IPS DF 4.7 (cell line): ENCODE results near the gene KCNA5.

ENCODE experiments used
- DNase-seq: peaks from one replicate; pipeline ENCODE4 v3.0.0-alpha.2; 2013; ENCODE audit warnings: low spot score; ENCODE audit errors: extremely low read depth

KCNA5 gene

DNA sequence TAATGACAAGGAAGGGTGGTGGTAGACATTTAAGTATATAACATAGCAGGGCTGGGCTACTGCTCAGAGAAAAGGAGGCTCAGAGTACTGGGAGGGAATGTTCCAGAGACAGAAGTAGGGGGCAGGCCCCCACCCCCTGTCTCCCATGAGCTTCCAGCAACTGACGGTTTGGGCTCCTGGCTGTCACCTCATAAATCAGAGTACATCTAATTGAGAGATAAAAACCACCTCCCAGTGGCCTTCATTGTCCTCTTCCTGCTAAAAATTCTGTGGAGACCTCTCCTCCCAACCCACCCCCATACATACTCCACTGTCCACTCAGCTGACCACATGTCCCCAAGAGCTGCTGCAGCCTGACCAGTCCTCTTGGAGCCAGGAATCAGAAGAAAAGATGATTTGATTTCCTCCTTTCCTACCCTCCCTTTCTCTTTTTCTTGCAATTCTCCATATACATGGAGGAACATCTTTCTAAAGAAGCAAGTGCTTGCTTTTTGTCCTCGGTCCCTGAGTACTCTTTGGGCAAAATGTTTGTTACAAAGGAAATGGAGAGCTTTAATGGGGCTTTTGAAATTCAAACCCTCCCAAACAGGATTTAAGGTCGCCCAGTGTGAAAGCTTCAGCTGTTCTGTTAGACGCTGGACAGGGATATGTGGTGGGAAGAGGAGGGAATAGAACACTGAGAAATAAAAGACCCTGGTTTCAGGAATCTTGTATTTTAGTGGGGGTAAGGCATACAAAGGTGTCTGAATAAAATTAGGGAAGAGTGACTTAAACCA is 16.4 kb upstream of the KCNA5 start:
- no peak for DNase-seq

DNA sequence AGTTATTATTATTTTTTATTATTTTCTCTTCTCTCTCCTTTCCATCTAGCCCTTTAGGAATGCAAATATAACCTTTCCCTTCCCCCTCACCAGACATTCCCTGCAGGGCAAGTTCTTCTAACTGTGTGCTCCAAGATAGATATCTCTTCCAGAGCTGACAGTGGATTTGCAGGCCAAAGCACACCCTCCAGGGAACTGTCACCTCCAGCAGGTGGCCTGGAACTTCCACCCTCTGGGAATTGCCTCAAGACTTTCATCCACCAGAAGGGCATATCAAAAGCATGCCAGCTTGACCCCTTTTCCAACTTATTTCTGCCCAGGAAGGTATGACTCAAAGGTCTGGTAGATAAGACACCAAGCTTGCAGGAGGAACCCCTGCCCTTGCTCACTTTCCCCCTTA is 13.6 kb upstream of the KCNA5 start:
- no peak for DNase-seq

DNA sequence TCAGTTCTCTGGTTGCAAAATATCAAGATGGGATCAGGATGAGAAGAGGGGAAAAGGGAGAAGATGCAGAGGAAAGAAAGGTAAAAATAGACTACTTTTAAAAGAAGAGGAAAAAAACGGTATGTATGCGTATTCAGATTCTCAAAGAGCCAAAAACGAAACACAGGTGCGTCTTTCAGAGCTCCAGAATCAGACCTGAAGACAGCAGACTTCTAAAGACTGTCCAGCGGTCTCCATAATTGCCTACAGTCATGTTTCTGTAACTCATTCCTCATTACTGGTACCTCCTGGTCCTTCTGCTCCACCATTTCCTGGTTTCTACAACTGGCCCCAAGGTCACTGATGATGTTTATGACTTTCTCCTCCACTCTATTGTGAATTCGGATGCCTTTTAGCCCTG is 12.4 kb upstream of the KCNA5 start:
- no peak for DNase-seq

- no peak for DNase-seq
These were observed 11.7 kb upstream of the KCNA5 start for GRCh38 chr12:5031958-5032357.

DNA sequence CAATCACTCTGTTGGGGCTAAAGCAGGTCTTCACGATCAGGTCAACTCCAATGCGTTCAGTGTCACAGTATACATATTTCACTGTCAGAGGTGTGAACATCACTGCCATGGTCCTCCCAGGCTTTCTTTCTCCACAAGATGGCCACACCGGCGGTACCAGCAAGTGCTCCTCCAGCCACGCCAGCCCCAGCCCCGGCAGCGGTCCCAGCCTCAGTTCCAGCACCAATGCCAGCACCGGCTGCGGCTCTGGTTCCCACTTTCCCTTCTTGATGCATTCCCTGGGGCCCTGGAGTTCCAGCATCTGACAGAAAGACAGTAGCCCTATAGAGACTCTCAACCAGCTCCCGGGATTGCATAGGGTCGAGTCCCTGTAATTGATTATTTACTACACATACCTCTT is 10.9 kb upstream of the KCNA5 start:
- no peak for DNase-seq

DNA sequence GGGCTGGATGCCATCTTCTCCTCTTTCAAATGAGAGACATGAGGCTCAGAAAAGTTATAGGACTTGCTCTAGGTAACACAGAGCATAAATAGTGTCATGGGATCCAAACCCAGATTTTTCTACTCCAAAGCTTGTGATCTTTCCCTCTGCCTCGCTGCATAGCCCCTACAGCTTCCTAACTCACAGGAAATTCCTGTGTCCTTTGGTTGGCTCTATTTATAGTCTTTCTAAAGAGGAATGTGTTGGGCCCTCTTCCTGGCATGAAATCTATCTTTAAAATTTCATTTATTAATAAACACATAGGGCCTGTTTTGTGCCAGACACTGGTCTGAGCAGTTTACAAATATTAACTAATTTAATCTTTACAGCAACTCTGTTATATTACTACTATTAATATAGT is 9.8 kb upstream of the KCNA5 start:
- DNase-seq: no peak

GRCh38 chr12:5034603-5035002 is 9.1 kb upstream of the KCNA5 start:
- no peak for DNase-seq

DNA sequence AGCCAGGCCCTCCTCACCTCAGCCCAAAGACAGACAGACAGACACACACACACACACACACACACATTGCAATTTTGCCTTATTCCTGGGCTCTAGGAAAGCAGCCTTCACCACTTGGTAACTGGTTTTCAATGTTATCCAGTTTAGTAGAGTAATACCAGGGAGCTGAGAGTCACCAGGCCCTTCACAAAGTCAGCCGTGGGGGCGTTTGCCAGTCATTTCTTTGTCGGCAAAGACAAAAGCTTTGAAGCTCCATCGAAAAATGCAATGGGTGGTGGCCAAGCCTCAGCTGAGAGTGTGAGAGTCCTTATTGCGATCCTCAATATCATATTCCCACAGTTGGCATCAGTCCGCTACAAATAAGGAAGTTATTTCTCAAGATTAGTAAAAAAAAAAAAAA is 8.1 kb upstream of the KCNA5 start:
- no peak for DNase-seq

GRCh38 chr12:5036031-5036430 is 7.6 kb upstream of the KCNA5 start:
- no peak for DNase-seq

GRCh38 chr12:5037795-5038357 is 5.8 kb upstream of the KCNA5 start:
- DNase-seq: no peak

DNA sequence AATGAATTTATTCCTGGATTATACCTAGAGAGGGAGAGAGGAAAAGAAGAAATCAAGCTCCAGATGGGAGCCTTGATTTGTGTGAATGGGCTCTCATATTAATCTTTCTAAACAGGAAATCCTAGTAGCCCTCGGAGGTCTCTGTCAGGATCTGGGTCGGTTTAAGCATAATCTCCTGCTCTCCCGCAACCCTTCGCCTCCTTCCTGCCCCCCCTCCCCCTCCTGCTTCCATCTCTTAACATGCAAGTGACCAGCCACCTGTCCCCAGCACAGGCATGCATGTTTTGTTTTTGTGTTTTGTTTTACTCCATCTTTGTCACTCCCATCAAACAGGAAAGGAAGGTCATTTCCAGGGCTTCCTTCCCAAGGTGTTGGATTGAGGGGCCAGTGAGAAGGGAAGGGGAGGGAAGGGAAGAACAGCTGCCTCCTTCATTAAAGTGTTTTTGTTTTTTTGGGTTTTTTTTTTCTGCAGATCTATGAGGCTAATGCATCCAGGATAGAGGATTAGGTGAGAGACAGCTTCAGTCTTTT is 4.8 kb upstream of the KCNA5 start:
- no peak for DNase-seq

GRCh38 chr12:5039815-5040214 is 3.9 kb upstream of the KCNA5 start:
- DNase-seq: no peak

DNA sequence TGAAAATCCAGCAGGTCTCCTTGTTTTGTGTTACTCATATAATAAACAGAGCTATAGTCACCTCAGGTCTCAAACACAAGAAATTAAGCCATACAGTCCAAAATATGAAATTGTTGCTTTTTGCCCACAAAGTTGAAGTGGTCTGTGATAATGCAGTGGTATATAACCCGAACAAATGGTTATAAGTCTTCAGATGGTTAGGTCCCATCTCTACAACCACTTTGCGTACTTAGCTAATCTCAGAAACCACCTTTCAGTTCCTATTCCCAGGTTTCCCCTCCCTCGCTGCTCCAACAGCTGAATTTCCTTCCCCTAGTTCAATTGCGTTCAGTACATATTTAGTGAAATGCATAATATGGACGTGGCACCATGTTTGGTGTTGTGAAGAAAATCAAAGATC is 3.3 kb upstream of the KCNA5 start:
- DNase-seq: no peak

GRCh38 chr12:5044420-5045295 is 979 bp downstream of the KCNA5 start:
- DNase-seq: no peak

DNA sequence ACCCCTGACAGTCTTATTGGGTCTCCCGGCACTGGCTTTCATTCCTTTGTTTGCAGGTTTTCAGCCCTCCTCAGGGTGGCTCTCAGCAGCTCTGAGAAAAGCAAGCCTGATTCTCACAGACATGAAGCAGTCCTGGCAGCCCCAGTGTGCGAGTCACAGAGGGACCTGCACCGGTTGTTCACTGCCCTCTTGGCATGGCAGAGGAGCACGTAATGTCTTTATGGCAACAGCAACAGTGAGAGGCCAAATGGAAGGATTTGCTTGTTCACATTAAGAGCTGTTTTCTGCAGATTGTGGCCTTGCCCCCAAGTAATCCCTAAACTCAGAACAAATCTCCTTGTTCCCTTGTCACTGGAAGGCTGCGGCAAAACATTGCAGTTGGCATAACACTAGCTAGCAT is 3.4 kb downstream of the KCNA5 start:
- no peak for DNase-seq

DNA sequence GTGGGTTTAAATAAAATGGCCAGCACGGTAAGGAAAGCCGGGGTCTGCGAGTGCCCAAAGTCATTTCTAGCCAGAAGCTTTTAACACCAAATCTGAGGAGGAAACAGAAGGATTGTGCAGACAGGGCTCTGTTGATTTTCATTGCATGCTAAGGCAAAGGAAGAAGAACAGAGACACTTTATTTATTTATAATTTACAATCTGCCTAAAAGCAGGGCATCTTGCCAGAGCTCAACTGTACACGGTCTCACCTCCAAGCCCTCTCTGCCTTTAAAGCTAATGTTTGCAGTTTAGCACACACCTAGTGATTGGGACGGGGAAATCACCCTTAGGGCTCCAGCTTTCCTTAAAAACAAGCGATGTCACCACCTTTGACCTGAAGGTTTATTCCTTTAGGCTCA is 4.0 kb downstream of the KCNA5 start:
- no peak for DNase-seq

GRCh38 chr12:5050542-5050941 is 6.9 kb downstream of the KCNA5 start:
- DNase-seq: no peak

GRCh38 chr12:5051334-5051733 is 7.7 kb downstream of the KCNA5 start:
- no peak for DNase-seq

DNA sequence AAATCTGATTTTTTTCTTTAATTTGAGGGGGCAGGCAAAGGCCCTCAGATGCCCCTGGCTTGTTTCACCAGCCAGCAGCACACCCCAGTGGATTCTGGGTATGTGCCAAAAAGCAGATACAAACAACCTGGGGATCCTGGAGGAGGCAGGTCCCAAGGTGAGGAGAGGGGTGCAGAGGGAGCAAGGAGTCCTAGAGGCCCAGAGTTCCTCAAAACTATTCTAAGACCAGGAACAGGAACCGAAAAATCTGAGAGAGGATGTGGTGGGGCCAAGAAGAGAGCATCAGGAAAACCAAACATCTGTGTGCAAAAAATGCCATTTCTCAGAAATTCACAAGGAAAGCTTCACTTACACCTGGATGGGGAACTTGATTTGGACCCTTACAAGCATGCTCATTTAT is 8.2 kb downstream of the KCNA5 start:
- no peak for DNase-seq

DNA sequence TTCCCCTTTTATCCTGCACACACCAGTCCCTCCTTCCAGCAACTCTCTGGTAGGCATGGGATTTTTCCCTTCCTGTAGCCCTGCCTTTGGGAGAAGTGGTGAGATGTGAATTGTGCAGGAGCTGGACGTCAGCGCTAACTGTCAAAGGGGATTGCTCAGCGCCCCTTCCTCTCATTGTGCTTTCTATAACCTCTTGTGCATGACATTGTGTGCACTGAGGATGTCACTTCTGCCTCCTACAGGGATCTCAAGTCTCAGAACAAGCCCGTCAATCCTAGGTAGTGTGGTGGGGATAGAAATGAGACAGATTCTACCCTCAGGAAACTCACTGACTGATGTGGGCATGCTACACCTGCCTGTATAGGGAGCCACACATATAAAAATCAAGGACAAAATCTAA is 8.7 kb downstream of the KCNA5 start:
- no peak for DNase-seq

- no peak for DNase-seq
These were observed 15.7 kb downstream of the KCNA5 start for GRCh38 chr12:5059358-5059757.

- no peak for DNase-seq
These were observed 17.3 kb downstream of the KCNA5 start for GRCh38 chr12:5060958-5061357.
